Stimulated activated CD4-positive, alpha-beta T cell treated with anti-CD3 and anti-CD28 coated beads, Interleukin-1b, Interleukin-23, amount 100 ng/mL, for 1 hour (primary cell): ENCODE results near the gene TMEM30A.

ENCODE experiments used
- DNase-seq, 2 donors: peaks; one replicate each; pipeline ENCODE4 v3.0.0-alpha.2; 2020; ENCODE audit warnings: low read depth in 2 of 2

Gene TMEM30A

DNA sequence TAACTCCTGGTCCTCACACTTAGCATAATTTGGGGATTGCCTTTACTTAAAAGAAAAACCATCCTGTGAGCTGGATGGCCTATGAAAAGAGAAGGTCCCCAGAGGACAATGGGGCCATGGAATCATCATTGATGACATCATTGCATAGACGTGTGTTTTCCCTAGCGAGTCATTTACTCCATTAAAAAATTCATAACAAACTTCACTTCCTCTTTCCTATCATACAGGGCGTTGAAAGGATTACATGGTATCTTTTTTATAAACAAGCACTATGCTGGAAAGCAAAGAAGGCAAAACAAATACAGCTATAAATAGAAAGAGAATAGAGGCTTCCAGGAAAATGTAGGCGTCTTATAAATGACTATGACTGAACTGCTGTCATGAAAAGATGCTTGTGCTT, 67.4 kb downstream of the TMEM30A start:
- no peak for DNase-seq

DNA sequence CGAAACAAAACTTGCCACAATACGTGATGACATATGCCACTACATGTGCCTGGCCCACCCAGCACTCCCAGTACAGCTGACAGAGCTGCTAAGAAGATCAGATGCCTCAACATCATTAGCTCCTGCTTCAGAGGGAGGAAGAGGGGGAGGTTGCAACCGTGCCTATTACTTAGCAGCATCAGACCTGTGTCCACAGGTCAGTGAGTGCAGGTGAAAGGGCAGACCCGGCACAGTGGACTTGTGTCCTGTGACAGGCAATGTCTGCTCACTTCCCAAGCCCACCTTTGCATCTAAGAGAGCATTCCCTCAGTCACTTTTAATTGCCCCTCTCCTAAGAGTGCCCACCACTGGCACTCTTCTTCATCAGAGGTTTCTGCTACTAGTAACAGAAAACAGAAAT, 69.3 kb downstream of the TMEM30A start:
- DNase-seq: no peak

DNA sequence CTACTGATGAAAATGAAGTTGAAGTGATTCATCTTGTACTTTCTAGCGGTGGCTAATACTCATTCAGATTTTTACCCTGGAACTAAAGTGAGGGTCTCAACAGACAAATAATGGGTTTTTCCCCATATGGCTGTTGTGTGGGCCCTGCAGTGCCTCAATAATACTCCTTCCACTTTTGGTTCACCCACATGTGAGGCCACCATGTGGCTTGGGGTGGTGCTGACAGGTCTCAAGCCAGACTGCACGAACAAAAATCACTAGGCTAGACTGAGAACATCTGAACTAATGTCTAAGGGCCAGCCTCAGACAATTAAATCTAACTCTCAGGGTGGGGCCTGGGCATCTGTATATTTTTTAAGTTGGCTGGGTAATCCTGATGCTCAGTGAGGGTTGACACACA, 70.9 kb downstream of the TMEM30A start:
- no peak for DNase-seq

DNA sequence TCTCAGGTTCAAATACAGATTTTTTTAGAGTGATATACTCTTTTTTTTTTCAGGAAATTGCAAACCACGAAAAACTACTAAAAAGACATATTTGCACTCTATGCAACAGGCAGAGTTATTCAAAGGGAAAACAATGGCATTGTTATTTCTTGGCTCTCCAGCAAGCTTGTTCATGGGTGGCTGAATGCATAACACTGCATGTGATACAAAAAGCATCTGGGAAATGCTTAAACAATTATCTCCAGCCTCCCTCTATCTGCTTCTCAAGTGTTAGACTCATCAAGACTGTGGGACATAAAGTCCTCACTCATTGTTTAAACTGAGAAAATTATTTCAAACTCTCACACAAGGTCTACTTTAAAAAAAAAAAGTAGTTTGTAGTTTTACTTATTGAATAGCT, 71.5 kb downstream of the TMEM30A start:
- no peak for DNase-seq

DNA sequence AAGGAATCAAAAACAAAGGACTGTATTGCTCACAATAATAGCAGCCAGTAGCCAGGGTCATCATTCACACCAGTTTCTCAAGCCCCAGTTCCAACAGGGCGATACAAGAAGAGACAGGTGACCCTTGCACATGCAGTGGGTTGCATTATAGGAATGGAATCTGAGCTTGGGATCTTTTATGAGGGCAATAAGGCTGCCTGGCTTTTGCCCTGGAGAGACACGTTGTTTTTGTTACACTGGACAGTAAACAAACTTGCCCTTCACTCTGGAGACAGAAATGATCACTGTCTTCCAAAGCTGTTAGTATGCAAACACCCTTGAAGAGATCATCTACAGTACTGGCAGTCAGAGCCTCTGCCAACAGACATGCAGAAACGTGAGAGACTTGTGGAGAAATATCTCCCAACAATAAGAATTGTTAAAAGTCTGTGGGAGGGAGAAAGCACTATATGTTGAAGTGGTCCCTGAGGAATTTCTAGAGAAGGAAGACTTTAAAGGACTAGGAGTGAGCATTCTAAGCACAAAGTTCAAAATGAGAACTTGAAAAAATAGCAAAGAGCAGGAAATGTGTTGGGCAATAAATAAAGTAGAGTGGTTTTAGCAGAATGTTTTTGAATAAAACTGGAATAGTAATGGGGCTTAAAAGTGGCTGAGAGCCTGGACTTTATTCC, 72.5 kb downstream of the TMEM30A start:
- no peak for DNase-seq

DNA sequence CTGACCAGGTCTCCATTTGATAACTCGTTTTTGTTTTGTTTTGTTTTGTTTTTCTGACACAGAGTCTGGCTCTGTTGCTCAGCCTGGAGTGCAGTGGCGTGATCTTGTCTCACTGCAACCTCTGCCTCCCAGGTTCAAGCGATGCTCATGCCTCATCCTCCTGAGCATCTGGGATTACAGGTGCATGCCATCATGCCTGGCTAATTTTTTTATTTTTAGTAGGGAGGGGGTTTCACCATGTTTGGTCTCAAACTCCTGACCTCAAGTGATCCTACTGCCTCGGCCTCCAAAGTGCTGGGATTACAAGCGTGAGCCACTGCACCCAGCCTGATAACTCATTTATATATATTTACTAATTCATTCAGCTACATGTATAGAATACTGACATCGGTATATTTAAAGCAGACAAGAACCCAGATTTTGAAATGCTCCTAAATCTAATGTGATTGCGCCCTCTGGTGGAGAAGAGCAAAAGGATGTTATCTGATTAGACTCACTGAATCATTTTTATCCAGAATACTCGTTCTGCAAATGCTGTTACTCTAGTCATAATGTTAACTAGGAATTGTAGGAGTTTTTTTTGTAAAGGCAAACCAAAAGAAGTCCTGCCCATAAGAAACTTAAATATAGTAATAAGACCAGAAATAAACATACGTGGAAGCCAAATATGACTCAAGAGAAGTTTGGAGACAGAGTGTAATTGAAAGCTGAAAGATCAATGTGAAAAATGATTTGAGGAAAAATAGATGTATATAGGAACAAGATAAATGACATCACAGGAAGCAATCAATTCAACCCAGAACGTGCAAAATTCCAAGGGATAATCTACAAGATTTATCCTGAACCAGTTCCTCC, 73.5 kb downstream of the TMEM30A start:
- DNase-seq: peak in 1 of 2 donors; percentile 15

DNA sequence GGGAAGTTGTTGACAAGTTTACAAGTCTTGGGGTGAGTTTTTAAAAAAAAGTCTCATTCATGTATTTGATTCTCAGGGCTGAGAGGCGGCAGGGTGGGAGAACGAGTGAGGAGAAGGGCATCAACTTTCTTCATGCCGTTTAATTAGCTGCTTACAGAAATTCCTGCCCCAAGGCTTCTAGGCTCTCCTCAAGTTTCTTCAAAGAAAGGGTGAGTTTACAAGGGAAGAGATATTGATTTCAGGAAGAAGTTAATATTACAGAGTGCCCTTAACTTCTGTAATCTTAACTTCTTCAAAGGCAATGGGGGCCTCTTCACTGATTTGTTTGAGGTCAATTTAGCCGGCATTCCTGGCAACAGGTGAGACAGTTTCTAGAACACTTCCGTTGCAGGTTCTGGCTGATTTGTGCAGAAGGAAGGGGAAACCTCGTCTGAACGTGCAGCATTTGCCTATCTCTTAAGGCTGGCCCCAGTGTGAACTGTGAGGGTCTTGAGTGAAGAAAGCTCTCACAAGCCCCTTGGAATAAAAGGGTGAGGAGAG, 75.3 kb downstream of the TMEM30A start:
- no peak for DNase-seq

DNA sequence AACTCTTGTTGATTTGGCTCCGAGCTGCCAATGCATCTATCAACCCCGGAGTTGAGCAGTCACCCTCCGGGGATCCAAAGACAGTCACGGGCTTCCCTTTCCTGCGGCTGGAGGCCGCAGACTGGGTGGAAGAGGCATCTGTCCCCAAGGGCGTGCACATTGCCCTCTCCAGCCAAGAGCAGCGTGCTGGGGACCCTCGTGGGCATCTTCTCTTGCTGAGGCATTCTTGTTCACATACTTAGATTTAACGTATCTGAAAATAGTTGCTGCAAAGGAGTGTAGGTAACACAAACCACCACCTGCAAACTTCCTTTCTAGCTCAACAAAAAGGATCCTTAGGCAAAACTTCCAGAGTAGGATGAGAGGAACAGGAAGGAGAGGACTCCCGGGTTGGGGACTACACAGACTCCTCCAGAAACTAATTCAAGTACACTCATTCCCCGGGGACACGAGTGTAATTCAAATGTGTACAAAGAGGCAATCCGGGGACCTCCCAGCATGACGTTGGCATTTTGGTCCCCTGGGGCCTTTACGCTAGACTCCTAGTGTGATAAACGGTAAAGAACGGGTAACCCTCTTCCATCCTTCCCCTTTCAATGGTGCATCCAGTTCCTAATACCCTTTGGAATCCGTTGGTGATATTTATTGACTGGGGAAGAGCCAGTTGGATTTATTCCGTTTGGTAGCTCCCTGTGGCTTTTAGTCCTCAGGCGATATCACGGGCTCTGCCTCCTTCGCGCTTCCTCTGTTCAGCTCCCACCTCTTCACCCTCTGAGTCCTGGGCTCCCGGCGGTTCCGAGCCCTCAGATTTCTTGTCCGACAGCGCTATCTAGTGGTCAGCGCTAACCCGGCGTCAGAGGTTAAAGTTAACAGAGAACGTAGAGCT, 76.1 kb downstream of the TMEM30A start:
- peak; percentile 44 to 78 for DNase-seq

DNA sequence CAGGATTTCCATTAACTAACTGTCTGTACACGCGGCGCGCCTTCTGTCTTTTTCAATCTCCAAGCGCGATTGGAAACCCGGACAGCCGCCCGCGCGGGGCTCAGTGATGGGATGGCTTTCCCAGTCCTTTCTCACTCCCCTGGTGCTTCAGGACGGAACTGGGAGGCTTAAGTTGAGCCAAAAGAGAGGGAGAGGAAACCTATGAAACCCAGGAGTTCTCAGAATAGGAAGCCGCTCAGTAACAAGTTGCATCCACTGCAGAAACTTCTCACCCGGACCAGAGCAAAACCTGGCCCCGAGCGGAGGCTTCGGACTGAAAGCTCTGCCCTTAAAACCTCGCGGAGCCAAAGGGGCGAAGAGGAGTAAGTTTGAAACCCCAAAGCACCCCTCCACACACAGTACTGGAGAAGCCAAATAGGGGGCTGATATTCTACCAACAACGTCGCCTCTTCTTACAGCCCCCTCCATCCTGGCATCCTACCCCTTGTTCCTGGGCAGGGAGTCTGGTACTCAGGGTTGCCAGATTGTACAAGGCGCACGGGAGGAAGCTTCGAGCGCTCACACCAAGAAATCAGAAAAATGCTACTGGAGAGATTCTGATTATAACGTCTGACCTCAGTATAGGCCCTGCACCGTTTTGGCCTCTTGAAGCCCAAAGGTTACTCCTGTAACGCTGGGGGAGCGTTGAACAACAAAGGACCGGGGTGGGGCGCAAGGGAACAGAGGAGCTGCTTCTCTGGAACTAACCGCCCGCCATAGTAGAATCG, 77.8 kb downstream of the TMEM30A start:
- no peak for DNase-seq

DNA sequence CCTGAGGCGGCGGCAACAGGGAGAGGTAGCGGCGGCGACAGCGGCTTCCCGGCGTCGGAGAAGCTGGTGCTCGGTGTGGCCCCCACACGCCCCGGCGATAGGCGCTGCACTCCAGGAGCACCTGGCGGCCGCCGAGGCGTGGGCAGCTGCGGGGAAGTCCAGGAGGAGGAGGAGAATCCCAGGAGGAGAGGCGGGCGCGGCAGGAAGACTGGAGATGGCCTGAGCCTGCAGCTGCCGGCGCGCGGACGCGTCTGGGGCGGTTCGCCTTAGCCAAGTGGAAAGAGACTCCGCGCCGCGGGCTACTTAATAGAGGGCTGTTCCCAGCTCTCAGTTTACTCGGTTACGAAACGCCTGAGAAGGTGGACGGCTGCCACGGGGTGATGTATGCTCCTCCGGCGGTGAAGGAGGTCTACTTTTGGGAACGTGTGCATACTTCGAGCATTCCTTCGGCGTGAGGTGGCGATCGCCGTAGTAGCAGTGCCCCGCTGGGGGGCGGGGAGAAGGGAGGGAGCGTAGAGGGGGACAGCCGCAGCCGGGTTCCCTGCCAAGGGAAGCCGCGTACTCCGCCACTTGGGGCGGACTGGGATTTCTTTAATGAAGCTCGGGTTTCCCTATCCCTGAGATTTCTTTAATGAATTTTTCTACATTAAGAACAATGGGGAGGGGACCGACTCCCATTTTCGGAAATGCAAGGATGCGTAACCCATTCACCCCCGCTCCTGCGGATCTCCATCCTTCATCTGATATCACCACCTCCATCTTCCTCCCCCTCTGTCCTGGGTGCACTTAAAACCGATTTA, 78.6 kb downstream of the TMEM30A start, which contains the start of gene COL12A1:
COL12A1 (minus strand) TSS at position 278 of the 800 bp plus-strand sequence. CDS start 3,261 bp downstream, outside the sequence.
- DNase-seq: no peak

DNA sequence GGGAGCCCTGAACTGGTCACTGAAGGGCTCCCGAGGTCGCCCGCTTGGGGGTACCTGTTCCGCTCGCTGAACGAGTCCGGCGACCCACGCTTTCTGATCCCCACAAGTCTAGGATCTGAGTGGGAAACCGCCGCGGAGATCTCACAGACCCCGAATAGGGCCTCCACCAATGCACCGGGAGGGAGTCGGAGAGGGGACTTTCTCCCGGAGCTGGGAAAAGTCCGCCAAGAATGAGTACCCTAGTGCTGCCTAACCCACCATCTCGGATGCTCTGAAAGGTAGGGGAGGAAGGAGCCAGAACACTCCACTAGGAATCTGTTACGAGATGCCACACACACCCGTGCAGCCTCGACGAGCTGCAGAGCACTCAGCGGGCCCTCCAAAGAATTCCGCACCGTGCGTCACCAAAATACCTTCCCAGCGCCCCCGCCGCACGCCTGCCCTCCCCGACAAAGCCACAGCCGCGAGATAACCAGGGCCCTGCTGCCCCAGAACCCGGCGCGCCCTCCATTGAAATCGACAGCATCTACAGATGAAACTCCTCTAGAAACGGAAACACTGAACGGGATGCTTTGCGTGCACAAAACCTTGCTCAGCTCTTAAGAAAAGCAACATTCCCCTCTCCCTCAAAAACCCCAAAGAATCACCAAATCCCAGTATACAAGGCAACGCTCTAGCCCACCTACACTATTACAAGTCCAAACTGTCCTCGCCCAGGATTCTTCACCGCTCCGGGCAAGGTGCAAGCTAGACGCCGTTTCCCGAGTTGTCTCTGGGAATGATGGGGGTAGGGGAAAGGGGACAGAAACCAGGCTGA, 79.4 kb downstream of the TMEM30A start:
- no peak for DNase-seq

DNA sequence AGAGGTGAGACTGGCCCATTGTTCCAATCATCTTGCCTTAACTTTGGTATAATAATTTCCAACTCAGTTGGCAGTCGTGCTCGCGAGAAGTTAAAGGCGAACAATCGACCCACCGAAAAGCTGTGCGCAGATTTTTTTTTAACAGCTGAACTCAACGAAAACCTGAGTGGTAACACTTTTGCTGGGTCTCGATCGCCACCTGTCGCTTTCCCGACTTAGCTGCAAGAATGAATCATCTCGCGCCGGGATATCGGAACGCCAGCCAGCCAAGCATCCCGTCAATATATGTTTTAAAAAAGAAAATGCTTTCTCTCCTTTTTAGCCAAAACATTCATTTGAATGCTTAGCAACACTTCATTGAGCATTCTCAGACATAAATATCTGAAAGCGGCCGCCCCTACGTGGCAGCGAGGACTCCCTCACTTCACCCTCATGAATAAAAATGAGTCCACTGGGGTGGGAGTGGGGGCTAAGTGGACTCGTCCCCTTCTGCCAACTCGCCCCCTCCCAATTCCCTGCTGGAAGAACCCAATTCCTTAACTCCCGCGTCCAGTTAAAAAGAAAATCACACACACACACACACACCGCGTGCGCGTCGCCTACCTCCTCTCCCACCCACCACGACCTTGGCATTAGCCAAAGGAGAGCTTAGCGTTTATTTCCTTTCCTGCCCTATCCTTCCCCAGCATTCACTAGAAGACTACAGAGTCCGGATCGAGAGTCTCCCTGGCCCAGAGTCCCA, 80.2 kb downstream of the TMEM30A start:
- DNase-seq: no peak

DNA sequence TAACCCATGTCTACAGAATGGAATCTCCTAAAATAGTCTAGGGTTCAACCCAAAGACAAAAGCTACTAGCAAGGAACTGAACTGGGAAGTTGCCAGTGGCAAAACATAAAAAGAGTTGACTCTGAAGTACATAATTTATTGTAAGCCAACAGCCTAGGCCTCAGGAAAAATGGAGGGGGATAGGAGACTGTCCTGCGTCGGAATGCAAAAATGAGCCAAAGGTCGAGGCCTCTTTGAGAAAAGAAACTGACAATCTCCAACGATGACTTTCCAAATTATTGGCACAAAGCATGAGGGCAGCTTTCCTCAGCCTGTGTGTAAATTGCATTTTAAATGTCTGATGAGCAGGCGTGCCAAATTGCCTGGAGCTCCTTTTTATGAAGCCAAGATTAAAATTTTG, 80.9 kb downstream of the TMEM30A start:
- DNase-seq: no peak
